ENCODE measurements around the gene C3orf20. TPM values are rescaled to one million over a fixed set of nuclear protein-coding genes. Genes with fewer than 3 reads are reported as not detected.

Gene C3orf20
- total and polyA plus RNA-seq, 2 of the 13 experiments (the other 11 are each of a cell fraction or from before 2014, with no cell fraction given): 0.03 to 0.04 TPM

- no peak for FAIRE-seq
- intact Hi-C loops (cut with micrococcal nuclease; ENCODE audit: unreplicated experiment): no loop called here
- CTCF ChIA-PET (ENCODE audit: low intra/inter-chr PET ratio, low total read pairs): interaction anchor here (3.8 kb wide), 1 partner anchor 131 kb away, joined by 31 read pairs; no protein-coding TSS in a partner anchor
These were observed 114.3 kb downstream of the C3orf20 start for GRCh38 chr3:14789221-14789620.

More at GRCh38 chr3:14789221-14789620, 114.3 kb downstream of the C3orf20 start:
- Histone ChIP-seq H2AFZ (ENCODE audit: low read length) (no peak overlapping the region), H3K4me2 (ENCODE audit: low read depth, low read length) (no peak overlapping the region), H3K9ac (ENCODE audit: insufficient read depth, low read depth, low read length) (no peak overlapping the region), H3K27me3 (ENCODE audit: control insufficient read depth in 1 of 2, insufficient read depth in 2 of 2, low read length in 2 of 2) (peaks cover 0 to 6% of the 10 kb centered on the region in 2 experiments; a peak in 2 of 5 replicates), H3K4me3 (replicated peaks in 1 of 3; ENCODE audit: insufficient read depth in 1 of 3, low read depth in 2 of 3, low read length in 3 of 3) (no peak overlapping the region), H4K20me1 (ENCODE audit: insufficient read depth, low read length) (no peaks in the 10 kb centered on the region), H3K9me3 (ENCODE audit: low read length) (no peaks in the 10 kb centered on the region), H3K79me2 (ENCODE audit: insufficient read depth, low read length) (no peaks in the 10 kb centered on the region), H3K27ac (ENCODE audit: extremely low read length, insufficient read depth, low read length) (no peak overlapping the region), H3K4me1 (ENCODE audit: insufficient read depth, low read length) (peaks cover 22% of the 10 kb centered on the region), H3K36me3 (replicated peaks in 1 of 2; ENCODE audit: control insufficient read depth in 1 of 2, insufficient read depth in 2 of 2, low read length in 2 of 2) (no peaks in the 10 kb centered on the region)
- no TSS peak for BruUV-seq (replicated peaks)
- ATAC-seq (no peak), DNase-seq (ENCODE audit: low spot score) (no peak)
- POLR2A ChIA-PET: no interaction called here
- TF ChIP-seq ETV5 (CRISPR knock-in tag; IDR thresholded peaks at IDR 0.05; ENCODE audit: borderline replicate concordance): no peak
- TF ChIP-seq PCBP2 (optimal IDR thresholded peaks at IDR 0.05; ENCODE audit: low read depth, low read length, poor library complexity, severe bottlenecking): no peak
- no peak for TF ChIP-seq PAWR (CRISPR knock-in tag; IDR thresholded peaks at IDR 0.05; ENCODE audit: borderline replicate concordance)
- no peak for TF ChIP-seq ZNF136 (CRISPR knock-in tag; IDR thresholded peaks at IDR 0.05; ENCODE audit: low read depth)
- TF ChIP-seq FOXC1 (CRISPR knock-in tag; IDR thresholded peaks at IDR 0.05; ENCODE audit: borderline replicate concordance): no peak
- no peak for TF ChIP-seq PRDM10 (CRISPR knock-in tag; IDR thresholded peaks at IDR 0.05; ENCODE audit: low read depth)
- in situ Hi-C loops (cut with HindIII; ENCODE audit: extremely low pct_ligation_motif_present, low pct_unique_long_range_greater_than_20kb): loop anchor here (5.0 kb wide), 1 partner anchor 133 kb away; no protein-coding TSS in a partner anchor
- 46% methylated on average over 5 of the region's 5 CpGs for WGBS (ENCODE audit: low lambda C conversion rate)

Data from HepG2 (cell line).